ENCODE data around the gene LBX1. TPM values are rescaled to one million over a fixed set of nuclear protein-coding genes. Genes with fewer than 3 reads are reported as not detected.

Gene LBX1
- total RNA-seq, 1 experiment from 2014 or later = not detected

Other genes with a start within 250 kb of the LBX1 start
- gene MRPL43, start 242.0 kb downstream of the LBX1 start, total RNA-seq (2021; ENCODE audit: unreplicated experiment) = 136 TPM
- gene TWNK, start 241.9 kb downstream of the LBX1 start, total RNA-seq (2021; ENCODE audit: unreplicated experiment) = 42.1 TPM
- gene LZTS2, start 229.7 kb downstream of the LBX1 start, total RNA-seq (2021; ENCODE audit: unreplicated experiment) = 93.0 TPM
- gene PDZD7, start 198.3 kb downstream of the LBX1 start, total RNA-seq (2021; ENCODE audit: unreplicated experiment) = 6.1 TPM
- gene SFXN3, start 198.2 kb downstream of the LBX1 start, total RNA-seq (2021; ENCODE audit: unreplicated experiment) = 52.5 TPM
- 16.0 TPM for gene KAZALD1, start 167.5 kb downstream of the LBX1 start, total RNA-seq (2021; ENCODE audit: unreplicated experiment)
- not detected for gene TLX1, start 98.2 kb downstream of the LBX1 start, total RNA-seq (2021; ENCODE audit: unreplicated experiment)
- 29.1 TPM for gene BTRC, start 124.7 kb upstream of the LBX1 start, total RNA-seq (2021; ENCODE audit: unreplicated experiment)